Gastrocnemius medialis (tissue), 4 donors: Measurements from ENCODE around the gene EGFR.

ENCODE experiments used
- CTCF ChIP-seq, 5 experiments: fragments of 450-650 bp in 3 of 5; fragments of 200-600 bp in 2 of 5; sonication (generic) in 2 of 5; IDR thresholded peaks in 4 of 5; conservative IDR thresholded peaks in 1 of 5; 1 replicate in 4 of 5; 2 replicates in 1 of 5; pipeline ENCODE4 v1.5.1; 2016 to 2019; ENCODE audit warnings: antibody characterized with exemption in 5 of 5, mild to moderate bottlenecking in 3 of 5, moderate library complexity in 3 of 5
- POLR2A ChIP-seq, 2 donors: fragments of 450-650 bp; IDR thresholded peaks; one replicate each; pipeline ENCODE4 v1.6.1; 2017; ENCODE audit warnings: antibody characterized with exemption in 2 of 2, mild to moderate bottlenecking in 2 of 2, moderate library complexity in 2 of 2

- TF ChIP-seq POLR2A (IDR thresholded peaks at IDR 0.05) (no peak), CTCF (IDR thresholded peaks at IDR 0.05 in 4 of 5, conservative IDR thresholded peaks at IDR 0.05 in 1 of 5) (no peak)
These were observed 69.8 kb downstream of the EGFR start for GRCh38 chr7:55088620-55089019.
